Measurements from ENCODE around the gene ELSPBP1.

Gene ELSPBP1

DNA sequence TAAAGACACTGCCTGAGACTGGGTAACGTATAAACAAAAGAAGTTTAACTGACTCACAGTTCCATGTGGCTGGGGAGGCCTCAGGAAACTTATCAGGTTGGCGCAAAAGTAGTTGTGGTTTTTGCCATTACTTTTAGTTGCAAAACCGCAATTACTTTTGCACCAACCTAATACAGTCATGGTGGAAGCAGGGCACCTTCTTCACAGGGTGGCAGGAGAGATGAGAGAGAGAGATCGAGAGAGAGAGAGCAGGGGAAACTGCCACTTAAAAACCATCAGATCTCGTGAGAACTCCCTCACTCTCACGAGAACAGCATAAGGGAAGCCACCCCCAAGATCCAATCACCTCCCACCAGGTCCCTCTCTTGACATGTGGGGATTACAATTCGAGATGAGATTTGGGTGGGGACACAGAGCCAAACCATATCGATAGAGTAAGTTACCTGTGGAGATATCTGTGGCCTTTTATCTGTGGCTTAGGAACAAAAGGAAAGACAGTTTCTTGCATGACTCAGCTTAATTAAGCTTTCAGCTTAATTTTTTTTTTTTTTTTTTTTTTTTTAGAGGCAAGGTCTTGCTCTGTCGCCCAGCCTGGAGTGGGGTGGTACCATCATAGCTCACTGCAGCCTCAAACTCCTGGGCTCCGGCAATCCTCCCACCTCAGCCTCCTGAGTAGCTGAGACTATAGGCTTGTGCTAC lies 57.1 kb downstream of the ELSPBP1 start:
- Mint-ChIP-seq H3K36me3 (ENCODE audit: low read depth) (no peaks in the 10 kb centered on the region), H3K4me1 (no peaks in the 10 kb centered on the region), H3K27me3 (ENCODE audit: low read depth, poor library complexity) (peaks cover 10% of the 10 kb centered on the region), H3K27ac (no peak overlapping the region), H3K4me3 (no peak overlapping the region), H3K9me3 (peaks cover 31% of the 10 kb centered on the region)
- TF ChIP-seq, protein P1, sequence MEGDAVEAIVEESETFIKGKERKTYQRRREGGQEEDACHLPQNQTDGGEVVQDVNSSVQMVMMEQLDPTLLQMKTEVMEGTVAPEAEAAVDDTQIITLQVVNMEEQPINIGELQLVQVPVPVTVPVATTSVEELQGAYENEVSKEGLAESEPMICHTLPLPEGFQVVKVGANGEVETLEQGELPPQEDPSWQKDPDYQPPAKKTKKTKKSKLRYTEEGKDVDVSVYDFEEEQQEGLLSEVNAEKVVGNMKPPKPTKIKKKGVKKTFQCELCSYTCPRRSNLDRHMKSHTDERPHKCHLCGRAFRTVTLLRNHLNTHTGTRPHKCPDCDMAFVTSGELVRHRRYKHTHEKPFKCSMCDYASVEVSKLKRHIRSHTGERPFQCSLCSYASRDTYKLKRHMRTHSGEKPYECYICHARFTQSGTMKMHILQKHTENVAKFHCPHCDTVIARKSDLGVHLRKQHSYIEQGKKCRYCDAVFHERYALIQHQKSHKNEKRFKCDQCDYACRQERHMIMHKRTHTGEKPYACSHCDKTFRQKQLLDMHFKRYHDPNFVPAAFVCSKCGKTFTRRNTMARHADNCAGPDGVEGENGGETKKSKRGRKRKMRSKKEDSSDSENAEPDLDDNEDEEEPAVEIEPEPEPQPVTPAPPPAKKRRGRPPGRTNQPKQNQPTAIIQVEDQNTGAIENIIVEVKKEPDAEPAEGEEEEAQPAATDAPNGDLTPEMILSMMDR (IDR thresholded peaks at IDR 0.05), result no peak
- DNase-seq, result no peak

DNA sequence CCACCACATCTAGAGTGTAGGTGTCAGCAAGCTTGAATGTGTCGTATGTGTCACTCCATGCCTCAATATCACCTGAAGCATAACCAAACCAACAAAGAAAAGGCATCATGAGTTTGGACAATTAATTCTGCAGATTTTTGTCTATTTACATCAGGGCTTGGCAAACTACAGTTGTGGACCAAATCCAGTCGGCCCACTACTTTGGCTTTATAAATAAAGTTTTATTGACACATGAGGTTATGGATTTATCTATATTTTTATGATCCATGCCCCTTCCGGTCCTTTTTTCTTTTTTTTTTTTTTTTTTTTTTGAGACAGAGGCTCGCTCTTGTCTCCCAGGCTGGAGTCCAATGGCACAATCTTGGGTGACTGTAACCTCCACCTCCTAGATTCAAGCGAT lies 58.6 kb downstream of the ELSPBP1 start:
- Mint-ChIP-seq H3K27me3 (ENCODE audit: low read depth, poor library complexity) (peaks cover 10% of the 10 kb centered on the region), H3K4me1 (no peaks in the 10 kb centered on the region), H3K27ac (no peak overlapping the region), H3K9me3 (peaks cover 28% of the 10 kb centered on the region), H3K4me3 (no peak overlapping the region), H3K36me3 (ENCODE audit: low read depth) (no peaks in the 10 kb centered on the region)
- no peak for DNase-seq
- TF ChIP-seq, protein P1 (IDR thresholded peaks at IDR 0.05), result no peak

DNA sequence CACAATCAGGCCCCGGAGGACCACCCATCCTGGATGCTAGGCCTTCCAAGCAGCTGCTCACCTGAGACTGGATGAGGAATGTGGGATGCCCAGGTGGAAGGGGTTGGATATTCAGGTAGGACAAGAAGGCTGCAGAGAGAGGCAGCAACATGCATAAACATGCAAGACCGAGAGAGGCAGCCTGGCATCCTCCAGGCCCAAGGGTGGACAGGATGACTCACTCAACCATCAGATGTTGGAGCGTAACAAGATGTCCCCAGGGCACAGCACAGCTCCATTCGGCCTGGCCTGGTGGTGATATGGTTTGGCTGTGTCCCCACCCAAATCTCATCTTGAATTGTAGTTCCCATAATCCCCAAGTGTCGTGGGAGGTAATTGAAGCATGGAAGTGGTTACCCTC lies 59.4 kb downstream of the ELSPBP1 start:
- Mint-ChIP-seq H3K27me3 (ENCODE audit: low read depth, poor library complexity) (peaks cover 10% of the 10 kb centered on the region), H3K27ac (no peak overlapping the region), H3K9me3 (peaks cover 24% of the 10 kb centered on the region), H3K4me3 (no peak overlapping the region), H3K4me1 (no peaks in the 10 kb centered on the region), H3K36me3 (ENCODE audit: low read depth) (no peaks in the 10 kb centered on the region)
- TF ChIP-seq, protein P1 (IDR thresholded peaks at IDR 0.05), result no peak
- DNase-seq, result no peak

GRCh38 chr19:48059331-48059730 lies 64.9 kb downstream of the ELSPBP1 start:
- Mint-ChIP-seq H3K27me3 (ENCODE audit: low read depth, poor library complexity) (peaks cover 46% of the 10 kb centered on the region), H3K4me1 (peaks cover 5% of the 10 kb centered on the region), H3K9me3 (peaks cover 8% of the 10 kb centered on the region), H3K36me3 (ENCODE audit: low read depth) (no peaks in the 10 kb centered on the region), H3K4me3 (no peak overlapping the region), H3K27ac (no peak overlapping the region)
- no peak for DNase-seq
- TF ChIP-seq, protein P1 (IDR thresholded peaks at IDR 0.05), result no peak

- Mint-ChIP-seq H3K36me3 (ENCODE audit: low read depth) (no peaks in the 10 kb centered on the region), H3K27me3 (ENCODE audit: low read depth, poor library complexity) (peaks cover 45% of the 10 kb centered on the region), H3K4me3 (no peak overlapping the region), H3K9me3 (peaks cover 12% of the 10 kb centered on the region), H3K4me1 (peaks cover 5% of the 10 kb centered on the region), H3K27ac (no peak overlapping the region)
- no peak for DNase-seq
- TF ChIP-seq, protein P1 (IDR thresholded peaks at IDR 0.05), result no peak
Observed at GRCh38 chr19:48060381-48060780, 65.9 kb downstream of the ELSPBP1 start.
